Activated CD4-positive, alpha-beta T cell treated with anti-CD3 and anti-CD28 coated beads for 48 hours (primary cell): ENCODE results near the gene MS4A6E.
"Not testable (repeated sequence)": the region's sequence is repeated elsewhere in the genome, so short reads cannot be mapped to it uniquely, and the experiment has no call there.

Source experiments
- DNase-seq: peaks from one replicate; pipeline ENCODE4 v3.0.0-alpha.2; 2020

The MS4A6E gene, protein sequence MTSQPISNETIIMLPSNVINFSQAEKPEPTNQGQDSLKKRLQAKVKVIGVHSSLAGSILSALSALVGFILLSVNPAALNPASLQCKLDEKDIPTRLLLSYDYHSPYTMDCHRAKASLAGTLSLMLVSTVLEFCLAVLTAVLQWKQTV

GRCh38 chr11:60326955-60327354 is at the start of gene MS4A6E:
Gene MS4A6E, plus strand, starts transcription at chr11:60327255. Its CDS starts 7,641 bp downstream, at chr11:60334896.
- DNase-seq: no peak

DNA sequence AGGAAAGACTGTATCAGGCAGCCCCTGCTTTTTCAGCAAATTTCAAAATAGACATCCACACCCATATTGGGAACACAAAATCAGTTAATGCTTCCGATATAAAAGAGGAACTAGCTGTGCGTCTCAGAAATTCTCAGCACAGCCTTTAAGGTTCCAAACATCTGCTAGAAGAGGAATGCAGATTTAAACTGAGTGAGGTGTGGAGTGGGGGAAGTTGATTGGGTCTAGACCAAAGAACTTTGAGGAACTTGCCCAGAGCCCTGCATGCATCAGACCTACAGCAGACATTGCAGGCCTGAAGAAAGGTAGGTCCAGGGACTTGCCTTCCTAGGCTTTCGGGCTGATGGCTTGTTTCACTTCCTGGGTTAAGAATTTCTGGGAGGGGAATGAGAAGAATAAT is 46.6 kb upstream of the MS4A6E start, which contains the start of gene MS4A4A:
Gene MS4A4A (plus strand): TSS at position 255 of the 400 bp plus-strand sequence. CDS start 10 bp downstream, at position 265.
- DNase-seq: no peak

GRCh38 chr11:60281485-60281884 is 45.6 kb upstream of the MS4A6E start:
- no peak for DNase-seq

- DNase-seq: no peak
These were observed 44.8 kb upstream of the MS4A6E start for GRCh38 chr11:60282286-60282685.

- DNase-seq: not testable (repeated sequence)
These were observed 41.5 kb upstream of the MS4A6E start for GRCh38 chr11:60285411-60286126.

DNA sequence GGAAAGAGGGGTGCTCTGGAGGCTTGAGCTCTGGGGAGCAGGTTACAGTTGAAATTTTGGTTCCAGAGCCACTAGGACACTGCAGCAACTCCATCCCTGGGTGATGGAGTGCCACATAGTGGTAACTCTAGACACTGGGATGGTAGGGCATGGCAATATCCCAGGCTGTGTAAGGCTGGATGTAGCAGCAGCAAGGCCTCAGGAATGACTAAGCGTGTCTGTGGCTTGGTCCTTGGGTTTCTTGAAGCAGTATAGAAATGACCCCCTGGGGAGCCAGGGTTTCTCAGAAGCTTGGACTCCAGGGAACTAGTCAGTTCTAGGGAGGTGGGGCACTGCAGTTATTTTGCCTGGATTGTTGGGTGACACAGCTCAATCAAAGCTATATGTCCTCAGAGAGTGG is 38.5 kb upstream of the MS4A6E start:
- no peak for DNase-seq

DNA sequence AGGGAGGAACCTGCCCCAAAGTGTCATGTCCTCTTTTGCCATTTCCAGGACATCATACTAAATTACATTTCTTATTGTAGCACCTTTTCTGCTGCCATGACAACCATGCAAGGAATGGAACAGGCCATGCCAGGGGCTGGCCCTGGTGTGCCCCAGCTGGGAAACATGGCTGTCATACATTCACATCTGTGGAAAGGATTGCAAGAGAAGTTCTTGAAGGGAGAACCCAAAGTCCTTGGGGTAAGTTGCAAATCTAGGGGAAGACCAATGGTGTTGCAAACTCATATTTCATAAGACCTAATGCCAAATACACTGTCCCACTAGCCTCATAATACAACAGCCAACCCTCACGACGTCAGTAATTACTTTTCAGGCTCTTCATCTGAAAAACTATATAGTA is 34.9 kb upstream of the MS4A6E start:
- DNase-seq: no peak

- no peak for DNase-seq
These were observed 25.9 kb upstream of the MS4A6E start for GRCh38 chr11:60301178-60301577.

- not testable (repeated sequence) for DNase-seq
These were observed 25.2 kb upstream of the MS4A6E start for GRCh38 chr11:60301884-60302283.

GRCh38 chr11:60303661-60304060 is 23.4 kb upstream of the MS4A6E start:
- no peak for DNase-seq

DNA sequence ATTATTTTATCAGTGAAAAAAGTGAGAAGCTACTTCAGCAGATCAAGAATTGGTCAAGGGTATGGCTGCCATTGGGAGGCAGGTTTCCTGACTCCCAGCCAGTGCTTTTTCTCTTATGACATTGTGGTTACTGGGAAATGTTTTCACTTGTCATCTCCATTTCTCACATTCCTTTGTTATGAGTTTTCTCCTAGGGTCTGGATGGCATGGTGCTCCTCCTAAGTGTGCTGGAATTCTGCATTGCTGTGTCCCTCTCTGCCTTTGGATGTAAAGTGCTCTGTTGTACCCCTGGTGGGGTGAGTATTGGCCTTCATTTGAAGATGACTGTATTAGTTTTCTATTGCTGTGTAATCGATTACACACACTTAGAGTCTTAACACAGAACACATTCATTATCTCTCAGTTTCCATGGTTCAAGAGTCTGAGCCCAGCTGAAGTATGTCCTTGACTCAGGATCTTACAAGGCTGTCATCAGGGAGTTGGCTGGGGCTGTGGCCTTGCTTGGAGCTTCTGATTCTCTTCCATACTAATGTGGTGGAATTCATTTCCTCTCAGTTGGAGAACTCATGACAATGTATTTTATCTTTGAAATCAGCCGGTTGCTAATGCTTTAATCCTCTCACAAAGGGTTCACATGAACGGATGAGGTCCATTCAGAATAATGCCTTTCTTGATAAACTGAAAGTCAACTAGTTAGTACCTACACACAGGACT is 21.0 kb upstream of the MS4A6E start:
- no peak for DNase-seq

DNA sequence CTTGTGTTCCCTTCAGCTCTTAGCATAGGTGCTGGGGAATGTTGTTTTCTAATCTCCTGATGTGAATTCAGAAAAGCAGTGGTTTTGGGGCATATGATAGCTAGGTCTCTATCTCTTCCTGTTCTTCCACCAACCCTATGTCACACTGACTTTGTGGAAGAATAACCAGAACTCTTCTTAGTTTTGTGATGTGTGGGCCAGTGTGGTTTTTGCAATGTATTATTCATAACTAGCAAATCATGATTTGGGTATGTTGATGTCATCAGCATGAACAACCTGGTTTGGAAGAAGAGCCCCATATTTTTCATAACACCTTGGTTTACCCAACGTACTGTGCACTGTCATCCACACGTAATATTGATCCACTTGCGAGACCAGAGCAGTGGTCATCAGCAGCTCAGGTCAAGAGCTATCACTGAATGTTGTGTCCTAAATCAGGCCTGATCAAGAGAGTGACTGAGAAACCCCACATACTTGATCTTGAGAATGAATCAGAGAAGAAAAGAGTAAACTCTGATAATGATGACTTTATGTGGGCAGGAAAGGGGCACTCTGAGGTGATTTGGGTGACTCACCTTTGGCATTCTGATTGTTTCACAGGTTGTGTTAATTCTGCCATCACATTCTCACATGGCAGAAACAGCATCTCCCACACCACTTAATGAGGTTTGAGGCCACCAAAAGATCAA is 19.4 kb upstream of the MS4A6E start:
- peak; percentile 32 for DNase-seq

DNA sequence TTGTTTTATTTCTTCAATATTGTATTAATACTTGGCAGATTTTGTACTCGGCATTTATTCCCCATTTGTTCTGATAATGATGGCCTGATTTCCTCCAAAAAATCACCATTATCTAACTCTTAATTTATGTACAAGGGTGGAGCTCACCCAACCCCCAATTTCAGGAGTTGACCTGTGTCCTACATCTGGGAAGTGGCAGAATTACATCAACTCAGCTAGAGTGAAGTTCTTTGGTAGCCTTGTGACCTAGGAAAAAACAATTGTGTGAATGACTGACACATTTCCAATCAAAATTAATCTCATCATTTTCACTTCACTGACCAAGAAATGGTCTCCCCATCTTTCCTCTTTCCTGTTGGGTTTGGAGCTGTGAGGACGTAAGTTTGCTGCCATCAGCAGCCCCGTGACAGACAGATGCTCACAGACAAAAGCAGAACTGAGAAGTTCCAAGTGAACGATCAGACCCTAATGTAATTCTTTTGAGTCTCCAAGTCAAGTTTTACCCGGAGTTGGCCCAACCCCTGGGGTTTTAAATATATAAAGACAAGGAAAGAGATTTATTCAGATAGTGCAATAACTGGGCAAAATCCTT is 16.6 kb upstream of the MS4A6E start:
- no peak for DNase-seq

GRCh38 chr11:60314635-60315321 is 12.3 kb upstream of the MS4A6E start:
- no peak for DNase-seq

DNA sequence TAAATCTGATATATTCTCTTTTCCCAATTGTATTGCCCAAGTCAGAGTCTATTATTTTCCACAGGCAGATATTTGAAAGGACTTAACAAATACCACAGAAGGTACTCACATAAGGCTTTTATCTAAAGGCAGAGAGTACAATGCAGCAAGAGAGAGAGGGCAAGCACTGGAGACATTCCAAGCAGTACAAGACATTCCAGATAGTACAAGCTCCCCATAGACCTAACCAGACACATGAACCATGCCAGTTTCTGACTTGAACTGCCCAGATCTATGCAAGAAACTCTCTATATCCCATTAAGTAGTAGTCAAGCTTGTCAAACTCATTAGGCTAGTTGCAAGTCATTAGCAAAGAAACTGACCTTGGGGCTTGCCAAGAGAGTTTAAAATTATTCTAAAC is 11.2 kb upstream of the MS4A6E start:
- no peak for DNase-seq

DNA sequence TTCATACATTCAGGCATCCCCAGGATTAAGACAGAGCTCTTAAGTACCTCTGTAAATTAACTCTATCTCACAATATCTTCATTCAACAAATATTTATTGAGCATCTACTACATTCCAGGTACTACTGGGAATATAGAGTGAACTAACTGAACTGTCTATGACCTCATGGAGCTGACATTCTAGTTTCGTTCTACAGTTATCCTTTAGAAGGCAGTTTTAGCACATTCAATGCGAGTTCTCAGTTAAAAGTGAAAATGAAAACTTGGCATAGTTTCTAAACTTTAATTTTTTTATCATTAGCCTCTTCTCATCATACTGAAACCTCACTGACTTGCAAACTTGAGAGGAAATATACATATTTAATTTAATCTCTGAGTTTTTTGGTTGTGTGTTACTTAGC is 10.7 kb upstream of the MS4A6E start:
- no peak for DNase-seq

DNA sequence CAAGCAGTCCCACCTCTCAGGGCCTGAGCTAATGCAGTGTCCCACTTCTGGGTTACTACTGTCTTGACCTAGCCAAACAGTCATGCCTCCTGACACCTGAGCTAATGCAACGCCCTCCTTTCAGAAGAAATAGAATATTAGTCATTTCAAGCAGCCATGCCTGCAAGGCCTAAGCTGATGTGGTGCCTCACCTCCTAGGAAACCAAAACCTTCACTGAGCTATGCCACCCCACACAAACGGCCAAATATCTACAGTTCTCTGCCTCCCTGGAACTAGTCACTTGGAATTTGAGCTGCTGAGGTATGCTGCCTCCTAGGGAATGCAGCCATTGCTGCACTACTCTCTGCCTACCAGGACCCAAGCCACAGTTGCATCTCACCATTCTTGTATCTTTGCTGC is 8.3 kb upstream of the MS4A6E start:
- no peak for DNase-seq

GRCh38 chr11:60321051-60321450 is 6.0 kb upstream of the MS4A6E start:
- no peak for DNase-seq

- no peak for DNase-seq
These were observed 1.4 kb downstream of the MS4A6E start for GRCh38 chr11:60328460-60328859.

GRCh38 chr11:60332846-60333245 is 5.8 kb downstream of the MS4A6E start:
- no peak for DNase-seq

DNA sequence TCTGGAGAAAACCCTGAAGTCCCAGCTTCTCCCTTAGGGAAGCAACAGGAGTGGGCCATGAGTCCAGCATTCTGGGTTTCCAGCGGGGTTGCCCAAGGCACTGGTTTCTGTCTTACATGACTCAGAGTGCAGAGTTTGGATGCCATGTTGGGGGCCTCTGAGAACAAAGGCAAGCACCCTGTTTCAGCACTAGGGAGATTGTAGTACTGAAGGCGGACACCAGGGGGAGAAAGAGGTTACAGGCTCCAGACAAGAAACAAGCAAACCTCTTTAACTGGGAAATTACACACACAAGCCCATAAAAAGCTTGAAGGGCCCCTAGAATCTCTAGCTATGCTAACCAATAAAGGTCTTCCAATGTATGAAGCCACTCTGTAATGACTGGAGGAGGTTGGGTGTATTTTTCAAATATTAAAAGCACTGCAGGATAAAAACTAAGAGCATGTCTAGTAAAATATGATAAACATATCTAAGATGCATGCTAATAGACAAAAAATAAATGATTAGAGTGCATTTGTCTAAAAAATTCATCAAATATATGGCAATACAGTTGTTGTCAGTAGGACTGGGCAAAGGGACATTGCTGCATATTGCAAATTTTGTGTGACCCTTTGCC is 7.1 kb downstream of the MS4A6E start:
- DNase-seq: peak; percentile 83
